NCI-H446 treated with DMSO at 0.1 percent for 48 hours (cell line): Measurements from ENCODE around the gene FEM1B.

Experiments
- DNase-seq: peaks from one replicate; lab custom pipeline; 2025; lab: John Stamatoyannopoulos, UW

The FEM1B gene

DNA sequence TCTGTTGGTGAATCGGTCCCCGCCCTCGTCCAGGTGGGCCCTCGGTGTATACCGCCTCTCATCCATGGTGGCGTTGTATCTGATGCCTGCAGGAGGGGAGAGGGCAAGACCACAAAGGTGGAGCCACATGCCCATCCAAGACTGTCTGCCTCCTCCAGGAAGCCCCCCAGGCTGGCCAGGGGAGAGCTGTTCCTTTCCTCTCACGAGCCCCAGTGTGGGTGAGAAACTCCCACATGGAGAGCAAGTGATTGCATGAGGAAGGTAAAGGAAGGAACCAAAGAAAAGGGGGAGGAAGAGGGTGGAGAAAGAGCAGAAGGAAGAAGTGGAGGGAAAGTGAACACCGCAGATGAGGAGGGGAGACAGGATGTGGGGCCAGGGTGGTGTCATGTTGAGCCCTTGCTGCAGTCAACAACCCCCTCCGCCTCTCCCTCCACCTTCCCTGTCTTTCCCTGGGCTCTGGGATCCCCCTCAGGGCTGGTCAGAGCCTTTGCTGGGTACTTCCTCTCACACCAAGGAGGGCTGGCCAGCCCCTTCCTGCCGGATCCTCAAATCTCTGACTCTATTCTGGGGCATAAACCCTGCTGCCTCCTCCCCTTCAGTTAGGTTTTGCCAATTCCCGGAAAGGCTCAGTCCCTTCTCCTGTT lies 49.3 kb downstream of the FEM1B start:
- DNase-seq, result no peak

- DNase-seq, result no peak
These were observed 50.9 kb downstream of the FEM1B start for GRCh38 chr15:68328443-68328842.

- no peak for DNase-seq
These were observed 51.4 kb downstream of the FEM1B start for GRCh38 chr15:68328964-68329363.

GRCh38 chr15:68330416-68330815 lies 52.9 kb downstream of the FEM1B start:
- DNase-seq, result peak; percentile 35

DNA sequence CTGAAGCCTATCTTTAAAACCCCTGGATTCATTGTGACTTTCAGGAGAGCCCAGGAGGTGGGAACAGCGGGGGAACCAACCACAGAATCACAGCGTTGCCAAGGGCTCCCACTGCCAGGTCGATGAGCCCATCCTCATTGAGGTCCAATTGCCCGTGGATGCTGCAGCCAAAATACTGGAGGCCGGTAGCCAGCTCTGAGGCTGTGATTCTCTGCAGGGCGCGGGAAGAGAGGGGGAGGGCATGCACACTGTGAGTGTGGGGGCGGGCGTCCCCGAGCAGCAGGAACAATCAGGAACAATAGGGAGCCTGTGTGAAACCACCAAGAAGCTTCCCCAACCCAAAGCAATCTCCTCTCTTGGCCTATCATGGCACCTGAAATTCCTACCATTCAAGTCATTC lies 53.4 kb downstream of the FEM1B start:
- DNase-seq, result peak; percentile 51

- no peak for DNase-seq
These were observed 54.7 kb downstream of the FEM1B start for GRCh38 chr15:68332266-68332665.

DNA sequence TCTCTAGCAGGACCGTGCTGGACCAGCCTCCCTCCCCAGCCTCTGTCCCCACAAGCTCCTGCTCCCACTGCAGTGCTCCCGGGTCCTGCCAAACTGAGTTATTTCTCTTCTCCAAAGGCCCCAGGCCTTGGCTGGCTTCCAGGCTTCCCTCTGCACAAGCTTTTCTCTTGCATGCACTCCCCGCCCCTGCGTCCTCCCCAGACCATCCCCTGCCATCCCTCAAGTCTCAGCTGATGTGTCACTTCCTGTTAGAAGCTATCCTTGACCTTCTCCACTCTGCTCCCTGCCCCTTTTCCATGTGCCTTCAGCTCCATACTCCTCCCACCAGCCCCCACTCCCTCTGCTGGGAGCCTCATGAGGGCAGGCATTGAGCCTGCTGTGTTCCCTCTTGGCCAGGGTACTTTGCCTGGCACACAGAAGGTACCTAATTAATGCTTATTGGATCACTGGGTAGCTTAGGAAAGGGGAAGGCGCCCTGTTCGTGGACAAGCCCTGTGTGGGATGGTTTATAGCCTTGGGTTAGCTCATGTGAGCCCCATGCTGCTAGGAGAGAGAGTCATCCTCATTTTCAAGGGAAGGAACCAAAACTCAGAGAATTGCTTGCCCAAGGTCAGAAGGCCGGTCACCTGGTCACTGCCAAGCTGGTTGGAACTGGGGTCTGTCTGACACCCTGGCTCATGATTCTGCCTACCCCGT lies 56.4 kb downstream of the FEM1B start:
- no peak for DNase-seq

DNA sequence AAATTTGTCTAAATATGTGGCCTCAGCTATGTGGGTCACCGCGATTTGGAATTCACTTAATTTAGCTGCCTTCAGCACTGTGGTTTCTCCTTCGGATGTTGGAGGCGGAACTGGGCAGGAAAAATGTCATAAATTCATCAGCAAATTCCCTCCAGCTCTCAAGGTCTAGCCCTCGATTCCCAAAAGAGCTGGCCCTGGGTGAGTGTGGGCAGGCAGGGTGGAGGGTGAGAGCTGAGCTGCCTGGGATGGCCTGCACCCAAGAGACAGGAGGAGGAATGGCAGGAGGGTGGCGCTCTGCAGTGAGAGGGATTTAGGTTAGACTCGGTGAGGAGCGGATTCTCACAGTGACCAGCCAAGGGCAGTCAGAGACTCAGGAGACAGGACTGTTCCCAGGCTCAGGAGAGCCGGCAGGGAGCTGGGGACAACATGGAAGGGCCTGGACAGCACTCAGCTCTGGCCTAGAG lies 57.1 kb downstream of the FEM1B start:
- DNase-seq, result no peak

DNA sequence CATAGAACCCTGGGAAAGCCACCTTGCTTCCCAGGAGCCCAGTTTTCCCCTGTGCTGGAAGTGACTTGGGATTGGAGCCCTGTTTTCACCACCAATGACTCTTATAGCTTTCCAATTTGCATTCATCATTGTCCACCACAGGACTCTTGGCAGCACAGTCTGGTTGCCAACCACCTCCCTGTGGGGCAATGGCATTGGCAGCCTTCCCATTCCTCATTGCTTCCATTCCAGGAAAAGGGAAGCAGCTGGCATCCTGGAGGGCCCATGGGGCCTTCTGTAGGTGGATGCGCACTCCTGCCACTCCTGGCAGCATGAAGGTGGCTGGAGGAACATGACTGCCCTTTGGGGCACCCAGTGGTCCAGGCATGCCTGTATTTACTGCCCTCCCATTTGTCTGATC lies 57.7 kb downstream of the FEM1B start:
- peak; percentile 87 for DNase-seq

DNA sequence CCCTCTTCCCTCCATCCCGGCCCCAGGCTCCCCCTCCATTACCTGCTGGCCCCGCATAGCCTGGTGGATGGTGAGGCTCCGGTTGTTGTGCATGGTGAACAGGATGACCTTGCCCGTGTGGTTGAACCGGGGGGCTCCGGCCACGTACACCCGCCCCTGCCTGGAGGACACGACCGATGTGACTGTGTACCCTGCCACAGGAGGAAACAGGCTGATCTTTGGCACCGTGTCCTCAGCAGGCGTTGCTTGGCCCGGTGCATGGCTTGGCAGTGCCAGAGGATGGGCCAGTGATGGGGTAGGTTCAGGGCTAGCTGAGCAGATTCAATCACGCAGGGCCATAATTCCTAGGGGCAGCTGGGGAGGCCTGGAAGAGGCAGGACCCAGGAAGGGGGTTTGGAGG lies 58.1 kb downstream of the FEM1B start:
- DNase-seq, result no peak

DNA sequence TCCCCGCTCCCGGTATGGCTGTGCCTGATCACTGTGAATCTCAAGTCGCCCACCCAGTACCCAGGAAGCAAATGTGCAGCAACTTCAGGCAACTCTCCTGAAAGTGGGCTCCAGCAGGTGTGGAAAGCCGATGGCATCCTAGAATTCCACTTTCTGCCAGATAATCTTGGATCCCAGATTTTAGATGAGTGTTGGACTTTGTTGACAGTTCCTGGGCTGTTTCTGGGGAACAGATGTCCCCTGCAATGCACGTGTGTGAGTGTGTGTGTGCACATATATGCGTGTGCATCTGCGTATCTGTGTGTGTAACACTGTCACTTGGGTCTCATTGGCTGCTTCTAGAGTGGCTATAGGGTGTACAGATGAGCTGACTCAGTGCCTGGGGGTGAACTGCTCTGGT lies 59.0 kb downstream of the FEM1B start:
- DNase-seq, result no peak

GRCh38 chr15:68337826-68338225 lies 60.3 kb downstream of the FEM1B start:
- no peak for DNase-seq

DNA sequence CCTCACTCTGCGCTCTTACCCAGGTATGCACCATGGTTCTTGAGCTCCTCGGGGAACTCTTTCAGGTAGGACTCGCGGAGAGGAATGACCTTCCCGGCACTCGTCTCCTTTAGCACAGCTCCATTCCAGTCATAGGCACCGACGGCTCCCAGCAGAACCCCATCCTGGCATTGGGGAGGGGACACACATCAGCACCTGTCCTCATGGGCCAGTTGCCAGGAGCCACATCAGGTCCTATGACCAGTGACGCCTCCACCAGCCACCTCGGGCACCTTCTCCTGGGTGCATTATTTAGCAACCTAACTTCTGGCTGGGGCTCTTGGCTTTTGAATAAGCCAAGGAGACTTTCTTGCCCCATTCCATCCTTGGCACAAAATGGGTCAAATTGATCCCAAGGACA lies 61.9 kb downstream of the FEM1B start:
- DNase-seq, result no peak

DNA sequence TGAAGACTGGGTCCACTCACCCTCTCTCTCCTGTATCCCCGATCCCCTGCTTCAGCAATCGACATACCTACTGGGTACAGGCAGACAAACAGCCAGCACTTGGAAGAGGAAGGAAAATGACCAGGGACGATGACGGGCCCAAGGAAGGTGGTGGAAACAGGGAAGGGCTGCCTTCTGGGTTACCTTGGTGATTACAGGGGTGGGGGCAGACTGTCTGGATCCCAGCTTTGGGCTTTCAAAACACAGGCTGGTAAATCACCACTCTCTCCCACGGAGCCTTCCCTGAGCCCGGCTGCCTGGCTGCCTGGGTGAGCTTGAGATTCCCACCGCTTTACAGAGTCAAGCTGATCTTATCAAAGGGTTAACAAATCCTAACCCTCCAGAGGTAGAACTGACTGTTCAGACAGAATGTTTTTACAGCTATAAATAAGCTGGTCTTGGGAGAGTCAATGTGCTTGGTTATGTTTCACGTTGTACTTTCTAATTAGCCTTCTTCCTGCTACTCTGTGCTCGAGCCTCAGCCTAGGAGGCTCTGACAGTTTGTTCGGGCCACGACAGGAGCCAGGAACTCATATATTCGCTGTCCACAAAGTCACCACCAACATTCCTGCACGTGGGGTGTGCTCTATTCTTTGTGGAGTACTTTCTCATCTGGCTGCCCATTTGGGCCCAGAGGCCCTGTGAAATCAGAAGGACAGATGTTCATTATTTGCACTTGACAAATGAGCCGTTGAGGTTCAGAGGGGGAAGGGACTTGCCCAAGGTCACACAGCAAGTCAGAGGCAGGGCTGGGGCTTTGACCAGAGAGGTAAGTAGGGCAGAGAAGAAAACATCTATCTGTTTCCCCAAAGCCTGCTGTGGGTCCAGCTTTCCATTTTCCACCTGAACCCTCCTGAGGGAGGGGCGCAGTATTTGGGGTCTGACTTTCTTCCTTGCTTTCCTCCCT lies 63.5 kb downstream of the FEM1B start:
- no peak for DNase-seq

- DNase-seq, result no peak
These were observed 64.5 kb downstream of the FEM1B start for GRCh38 chr15:68341760-68342725.

GRCh38 chr15:68343579-68344225 lies 66.2 kb downstream of the FEM1B start:
- DNase-seq, result no peak

GRCh38 chr15:68344600-68344999 lies 67.1 kb downstream of the FEM1B start:
- DNase-seq, result no peak
